Heart left ventricle (tissue), 13 donors: ENCODE measurements around the gene SLC39A11.

Experiments
- POLR2A ChIP-seq, 2 donors: fragments of 450-650 bp; IDR thresholded peaks; one replicate each; pipeline ENCODE4 v1.6.1; 2017; ENCODE audit warnings: antibody characterized with exemption in 2 of 2, mild to moderate bottlenecking in 2 of 2, moderate library complexity in 2 of 2
- TF ChIP-seq, protein P1 (sequence below), 12 donors: fragments of 200-600 bp; sonication (generic) in 4 of 12; IDR thresholded peaks; one replicate each; pipeline versions ENCODE4 v1.5.0 to v1.8.0; 2018 to 2022; ENCODE audit warnings: antibody characterized with exemption in 12 of 12, mild to moderate bottlenecking in 5 of 12
- donor health status: ischemic (EF 13 %, LVEDD 7.1; RV severe dilation, severe dysfunction).
- donor health status: DM: no; HTN: yes; CAD: no.
- donor health status: DM: no; HTN: no; CAD: no.
- donor health status: ischemic (EF 25% LVEDD 6.9; RV normal size, moderate dysfunction).
- donor health status: ischemic (EF 25% LVEDD 5.7; RV mildly dilated, moderate dysfunction).
- donor health status: ischemic (EF 35%, LVEDD 5.7; RV mildly dilated, moderate dysfunction).
- donor health status: nonischemic (EF 11% LVEDD 7.7; RV severe dilation, severe dysfunction).
- donor health status: DM: yes; HTN: yes; CAD: no.
- donor health status: PGD.
- donor health status: ischemic (EF 29% LVEDD 5.4; RV normal size, mild dysfunction).
- donor health status: nonischemic (EF 23%, LVEDD 6.1; RV moderate dilation, normal function).

DNA sequence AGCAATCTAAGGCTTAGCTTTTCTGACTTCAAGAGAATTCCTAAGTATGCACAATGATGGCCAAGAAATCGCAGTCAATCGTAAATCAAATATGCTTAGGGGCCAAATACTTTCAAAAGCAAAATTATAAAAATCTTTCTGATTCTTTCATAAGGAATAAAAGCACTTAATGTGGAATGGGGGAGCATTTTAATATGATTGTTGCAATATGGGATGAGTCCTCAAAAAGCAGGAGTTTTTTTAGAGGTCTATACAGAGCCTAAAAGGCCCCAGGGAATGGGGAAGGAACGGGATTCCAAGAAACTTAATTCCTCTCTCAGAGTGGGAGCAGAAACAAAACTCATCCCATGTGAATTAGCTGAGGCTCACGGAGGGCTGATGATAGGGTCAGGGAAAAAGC, 14.7 kb upstream of the SLC39A11 start:
- no peak for TF ChIP-seq POLR2A (IDR thresholded peaks at IDR 0.05)
- TF ChIP-seq, protein P1, sequence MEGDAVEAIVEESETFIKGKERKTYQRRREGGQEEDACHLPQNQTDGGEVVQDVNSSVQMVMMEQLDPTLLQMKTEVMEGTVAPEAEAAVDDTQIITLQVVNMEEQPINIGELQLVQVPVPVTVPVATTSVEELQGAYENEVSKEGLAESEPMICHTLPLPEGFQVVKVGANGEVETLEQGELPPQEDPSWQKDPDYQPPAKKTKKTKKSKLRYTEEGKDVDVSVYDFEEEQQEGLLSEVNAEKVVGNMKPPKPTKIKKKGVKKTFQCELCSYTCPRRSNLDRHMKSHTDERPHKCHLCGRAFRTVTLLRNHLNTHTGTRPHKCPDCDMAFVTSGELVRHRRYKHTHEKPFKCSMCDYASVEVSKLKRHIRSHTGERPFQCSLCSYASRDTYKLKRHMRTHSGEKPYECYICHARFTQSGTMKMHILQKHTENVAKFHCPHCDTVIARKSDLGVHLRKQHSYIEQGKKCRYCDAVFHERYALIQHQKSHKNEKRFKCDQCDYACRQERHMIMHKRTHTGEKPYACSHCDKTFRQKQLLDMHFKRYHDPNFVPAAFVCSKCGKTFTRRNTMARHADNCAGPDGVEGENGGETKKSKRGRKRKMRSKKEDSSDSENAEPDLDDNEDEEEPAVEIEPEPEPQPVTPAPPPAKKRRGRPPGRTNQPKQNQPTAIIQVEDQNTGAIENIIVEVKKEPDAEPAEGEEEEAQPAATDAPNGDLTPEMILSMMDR (IDR thresholded peaks at IDR 0.05): no peak
